ENCODE measurements around the gene WWC1. TPM values are rescaled to one million over a fixed set of nuclear protein-coding genes. Genes with fewer than 3 reads are reported as not detected.
"Not testable (repeated sequence)": the region's sequence is repeated elsewhere in the genome, so short reads cannot be mapped to it uniquely, and the experiment has no call there.

WWC1 gene
- total RNA-seq, 1 experiment from 2014 or later: 3.2 TPM

- DNase-seq (ENCODE audit: low spot score): no peak
Observed at GRCh38 chr5:168332042-168332441, 40.6 kb downstream of the WWC1 start.

DNA sequence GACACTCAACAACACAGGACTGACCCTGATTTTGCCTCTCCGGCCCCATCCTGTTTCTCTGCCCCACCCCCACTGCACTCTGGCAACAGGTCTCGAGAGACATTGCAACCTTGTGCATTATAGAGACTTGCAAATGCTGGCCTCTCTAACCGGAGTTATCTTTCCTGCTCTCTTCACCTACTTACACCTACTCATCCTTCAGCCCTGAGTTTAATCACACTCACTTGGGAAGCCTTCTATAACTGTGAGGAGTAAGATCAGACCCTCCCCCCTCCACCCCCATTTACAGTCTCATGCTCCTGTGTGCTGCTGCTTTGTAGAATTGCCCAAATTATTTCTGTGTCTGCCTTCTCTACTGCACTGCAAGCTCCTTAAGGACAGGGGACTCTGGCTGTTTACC is 42.8 kb downstream of the WWC1 start:
- DNase-seq (ENCODE audit: low spot score): no peak

DNA sequence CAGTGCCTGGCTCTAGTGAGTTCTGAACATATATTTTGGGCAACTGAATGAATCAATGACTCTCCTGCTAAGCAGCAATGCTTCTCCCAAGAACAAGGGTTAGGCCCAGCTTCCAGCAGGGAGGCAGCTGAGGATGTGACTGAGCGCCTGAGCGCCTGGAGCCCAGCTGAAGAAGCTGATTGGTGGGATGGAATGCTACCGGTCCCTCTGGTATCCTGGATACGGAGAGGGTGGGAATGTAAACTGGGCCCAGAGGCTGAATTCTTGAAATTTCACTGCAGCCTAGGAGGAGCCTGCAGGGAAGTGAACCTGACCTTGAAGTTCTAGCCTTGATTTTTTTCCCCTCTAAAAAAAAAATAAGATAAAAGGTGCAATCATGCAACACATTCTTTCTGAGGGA is 43.2 kb downstream of the WWC1 start:
- DNase-seq (ENCODE audit: low spot score): no peak

GRCh38 chr5:168337361-168337760 is 45.9 kb downstream of the WWC1 start:
- no peak for DNase-seq (ENCODE audit: low spot score)

DNA sequence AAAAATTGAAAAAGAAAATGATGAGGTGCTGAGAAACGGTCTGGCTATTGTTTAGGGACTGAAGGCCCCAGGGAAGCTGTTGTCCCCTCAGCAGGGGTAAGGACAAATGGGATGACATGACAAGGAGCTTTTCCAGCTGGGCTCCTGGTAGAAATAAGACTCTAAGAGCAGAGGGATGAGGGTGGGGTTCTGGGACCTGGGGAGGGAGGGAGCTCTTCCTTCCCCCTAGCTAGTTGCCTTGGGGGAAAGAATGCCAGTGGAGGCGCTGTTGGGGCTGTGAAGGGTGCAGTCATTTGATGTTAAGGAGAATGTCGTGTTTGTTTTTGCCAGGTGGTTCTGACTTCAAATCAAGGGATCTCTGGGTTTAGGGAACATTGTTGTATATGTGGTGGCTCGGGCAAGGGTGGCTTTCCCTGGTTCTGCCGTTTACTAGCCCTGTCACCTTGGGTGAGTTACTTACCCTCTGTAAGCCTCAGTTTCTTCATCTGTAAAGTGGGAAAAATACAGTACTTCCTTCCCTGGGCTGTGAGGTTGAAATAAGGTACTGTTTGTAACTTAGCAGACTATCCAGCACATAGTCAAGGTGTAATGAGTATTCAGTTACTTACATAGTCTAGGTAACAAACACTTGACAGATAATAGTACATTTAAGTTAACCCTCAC is 47.8 kb downstream of the WWC1 start:
- no peak for DNase-seq (ENCODE audit: low spot score)

GRCh38 chr5:168339772-168340140 is 48.3 kb downstream of the WWC1 start:
- DNase-seq (ENCODE audit: low spot score): not testable (repeated sequence)

- no peak for DNase-seq (ENCODE audit: low spot score)
Observed at GRCh38 chr5:168340487-168340886, 49.0 kb downstream of the WWC1 start.

- DNase-seq (ENCODE audit: low spot score): no peak
Observed at GRCh38 chr5:168341178-168341577, 49.7 kb downstream of the WWC1 start.

GRCh38 chr5:168342151-168342825 is 50.8 kb downstream of the WWC1 start:
- DNase-seq (ENCODE audit: low spot score): no peak

DNA sequence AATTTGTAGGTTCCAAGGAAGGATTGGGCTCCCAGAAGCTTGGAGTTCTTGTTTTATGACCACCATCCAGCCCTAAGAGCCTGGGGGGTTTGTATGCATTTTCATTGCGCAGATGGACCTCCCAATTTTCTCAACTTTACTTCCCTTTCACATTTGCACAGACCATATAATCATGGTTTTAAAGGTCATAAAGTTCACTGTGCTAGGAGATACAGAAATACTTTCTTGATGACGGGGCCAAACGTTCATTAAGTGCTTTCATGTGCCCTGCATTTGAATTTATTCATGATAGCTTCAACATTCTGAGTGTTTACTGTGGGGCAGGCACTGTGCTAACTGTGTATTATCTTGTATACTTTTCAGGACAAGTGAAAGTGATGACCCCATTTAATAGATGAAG is 51.5 kb downstream of the WWC1 start:
- no peak for DNase-seq (ENCODE audit: low spot score)

- DNase-seq (ENCODE audit: low spot score): no peak
Observed at GRCh38 chr5:168346417-168346816, 55.0 kb downstream of the WWC1 start.

GRCh38 chr5:168347368-168348083 is 56.1 kb downstream of the WWC1 start:
- no peak for DNase-seq (ENCODE audit: low spot score)

GRCh38 chr5:168348084-168348414 is 56.6 kb downstream of the WWC1 start:
- no peak for DNase-seq (ENCODE audit: low spot score)

- DNase-seq (ENCODE audit: low spot score): no peak
Observed at GRCh38 chr5:168350315-168350714, 58.9 kb downstream of the WWC1 start.

DNA sequence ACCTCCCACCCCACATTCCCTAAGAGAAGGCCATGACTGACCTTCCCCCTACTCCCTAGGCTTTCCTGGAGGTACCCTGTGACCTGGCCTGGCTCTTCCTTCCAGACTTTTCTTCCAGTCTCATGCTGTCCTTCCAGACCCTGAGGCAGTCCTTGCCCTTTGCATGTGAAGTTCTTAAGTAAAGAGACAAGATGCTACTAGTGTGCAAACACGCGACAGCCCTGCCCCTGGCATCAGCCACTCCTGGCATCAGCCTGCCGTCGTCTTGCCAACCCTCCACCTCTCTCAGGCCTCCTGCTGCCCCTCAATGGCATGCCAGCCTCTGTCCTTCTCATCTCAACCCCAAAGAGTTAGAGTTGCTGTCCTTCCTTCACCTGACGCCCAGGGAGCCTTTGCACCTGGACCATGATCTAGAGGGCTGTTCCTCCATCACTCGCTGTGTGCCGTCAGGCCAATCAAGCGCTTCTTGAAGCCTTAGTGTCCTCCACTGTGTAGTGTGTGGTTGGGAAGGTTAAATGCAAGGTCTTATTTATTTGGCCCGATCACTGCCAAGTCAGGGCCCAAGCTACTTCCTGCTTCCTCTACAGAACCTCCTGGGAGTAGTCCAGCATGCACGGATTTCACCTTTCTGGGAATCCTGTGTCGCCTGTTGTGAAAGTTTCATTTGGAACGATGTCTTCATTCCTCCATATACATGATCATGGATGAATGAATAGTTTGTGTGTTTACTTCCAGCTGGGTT is 61.9 kb downstream of the WWC1 start:
- DNase-seq (ENCODE audit: low spot score): no peak

- DNase-seq (ENCODE audit: low spot score): no peak
Observed at GRCh38 chr5:168354397-168354796, 63.0 kb downstream of the WWC1 start.

DNA sequence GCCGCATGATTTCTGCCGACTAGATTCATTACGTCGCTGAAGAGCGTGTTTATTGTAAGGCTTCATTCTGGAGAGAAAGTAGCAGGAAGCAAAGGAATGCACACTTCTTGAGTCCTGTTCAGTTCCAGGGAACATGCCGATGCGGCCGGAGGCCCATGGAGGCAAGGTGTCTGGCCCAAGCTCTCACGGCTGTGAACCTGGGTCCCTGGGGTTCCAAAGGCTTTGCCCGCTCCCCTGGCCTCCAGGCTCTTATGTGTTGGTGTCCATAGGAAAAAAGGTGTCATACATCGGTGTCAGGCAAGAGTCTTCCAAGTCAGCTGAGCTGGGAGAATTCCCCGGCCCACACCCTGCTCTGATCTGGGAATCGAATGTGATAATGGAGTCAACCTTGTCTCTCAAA is 64.7 kb downstream of the WWC1 start:
- no peak for DNase-seq (ENCODE audit: low spot score)

DNA sequence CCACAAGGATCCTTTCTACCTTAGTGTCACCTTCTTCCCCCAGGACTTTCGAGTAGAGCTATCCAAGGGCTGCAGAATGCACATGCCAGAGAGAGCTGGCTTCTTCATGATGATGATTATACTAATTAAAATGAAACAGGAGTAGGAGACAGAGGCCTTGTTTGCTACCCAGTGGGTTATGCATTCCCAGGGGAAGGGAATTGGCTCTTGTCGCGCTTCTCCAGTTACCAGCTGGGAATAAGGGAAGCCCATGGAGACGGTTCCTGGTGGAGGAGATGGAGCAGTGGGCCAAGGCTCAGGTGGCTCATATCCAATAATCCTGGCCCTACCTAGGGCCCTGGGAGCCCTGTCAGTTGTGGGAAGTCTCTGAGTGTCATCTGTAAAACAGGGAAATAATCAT is 65.1 kb downstream of the WWC1 start:
- DNase-seq (ENCODE audit: low spot score): no peak

DNA sequence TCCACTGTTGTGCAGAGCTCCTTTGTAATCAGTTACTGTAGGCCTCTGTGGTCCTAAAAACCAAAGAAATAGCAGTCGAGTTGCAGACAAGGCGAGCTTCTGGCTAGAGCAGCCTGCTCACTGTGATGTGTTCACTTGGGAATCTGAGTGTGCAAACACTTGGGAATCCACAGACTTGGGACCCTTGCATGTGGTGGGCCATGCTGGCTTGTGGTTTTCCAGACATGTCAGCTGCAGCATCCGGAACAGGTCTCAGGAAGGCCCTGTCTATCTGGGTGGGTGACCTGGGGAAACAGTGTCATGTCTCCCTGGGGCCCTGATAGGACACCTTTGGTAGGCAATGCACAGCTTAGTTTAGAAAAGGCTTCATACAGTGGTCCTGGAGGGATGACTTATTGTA is 66.4 kb downstream of the WWC1 start:
- DNase-seq (ENCODE audit: low spot score): no peak

GRCh38 chr5:168359820-168360460 is 68.5 kb downstream of the WWC1 start:
- DNase-seq (ENCODE audit: low spot score): no peak

- no peak for DNase-seq (ENCODE audit: low spot score)
Observed at GRCh38 chr5:168360521-168361285, 69.3 kb downstream of the WWC1 start.

All from H4 (cell line).